ENCODE data around the gene ANKRD37.

DNA sequence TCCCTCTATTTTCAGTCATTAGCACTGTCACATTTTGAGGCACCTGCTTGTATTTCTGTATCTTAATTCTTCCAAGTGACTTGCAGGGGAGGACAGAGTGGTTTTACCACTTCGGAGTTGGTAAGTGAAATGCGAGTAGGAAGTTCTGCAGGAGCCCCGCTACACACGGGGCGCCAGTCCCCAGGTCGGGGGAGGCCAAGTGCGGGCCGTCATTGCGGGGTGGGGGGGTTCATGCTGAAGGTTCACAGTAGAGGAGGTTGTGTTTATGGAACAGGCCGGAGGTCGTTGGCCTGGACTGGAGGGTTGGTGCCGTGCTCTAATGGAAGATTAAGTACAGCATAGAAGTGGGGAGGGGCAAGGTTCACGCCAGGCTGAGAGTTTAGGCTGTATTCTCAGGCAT, 45.0 kb upstream of the ANKRD37 start:
- no peak for TF ChIP-seq YY1 (IDR thresholded peaks at IDR 0.05; ENCODE audit: insufficient read depth, insufficient read length)
- no peak for TF ChIP-seq ZNF274 (IDR thresholded peaks at IDR 0.05; ENCODE audit: low read depth, low read length)
- TF ChIP-seq SUZ12 (IDR thresholded peaks at IDR 0.05; ENCODE audit: extremely low read depth, insufficient read depth, insufficient read length): no peak
